IMR-90 (cell line): ENCODE measurements around the gene RAP2A. TPM values are rescaled to one million over a fixed set of nuclear protein-coding genes. Genes with fewer than 3 reads are reported as not detected.

Experiments used
- ATAC-seq: fragments of 200-7000 bp; cut with Tn5 transposase; 2 replicates; pipeline ENCODE4 v1.9.1; 2020; ENCODE audit warnings: low read depth, mild to moderate bottlenecking, moderate library complexity
- BruUV-seq: library from RNA; stranded (reverse); fragments of 400-500 nt; replicated peaks from 2 replicates; lab custom pipeline; 2021; lab: Mats Ljungman, UMichigan
- CTCF ChIA-PET: fragments of 300-600 bp; formaldehyde crosslinking; extraction: SDS; loops from one replicate; lab custom pipeline; 2021; ENCODE audit warnings: antibody characterized with exemption; lab: Yijun Ruan, JAX
- POLR2A ChIA-PET: fragments of 300-600 bp; sonication (Branson Sonifier 250); formaldehyde crosslinking; loops from one replicate; lab custom pipeline; 2022; ENCODE audit warnings: antibody characterized with exemption; ENCODE audit not compliant: unreplicated experiment; lab: Charles Lee
- DNase-seq: peaks from one replicate; pipeline ENCODE4 v3.0.0; 2013
- H2AFZ ChIP-seq: replicated peaks from 2 replicates; pipeline ENCODE3; 2013; ENCODE audit warnings: low read length, mild to moderate bottlenecking; ENCODE audit not compliant: poor library complexity
- H2AK5ac ChIP-seq: 2 replicates; pipeline ENCODE4 v1.6.1; 2013; ENCODE audit warnings: low read depth, low read length, inconsistent platforms
- H2AK9ac ChIP-seq: replicated peaks from 2 replicates; pipeline ENCODE3; 2013; ENCODE audit warnings: mild to moderate bottlenecking, low read depth, low read length, moderate library complexity; ENCODE audit not compliant: poor library complexity
- H2BK120ac ChIP-seq: 2 replicates; pipeline ENCODE4 v1.6.1; 2013; ENCODE audit warnings: low read depth, low read length, inconsistent platforms
- H2BK15ac ChIP-seq: 3 replicates; pipeline ENCODE4 v1.6.1; 2013; ENCODE audit warnings: low read depth, low read length, inconsistent platforms
- H2BK20ac ChIP-seq: 2 replicates; pipeline ENCODE4 v1.6.1; 2013; ENCODE audit warnings: low read depth, mild to moderate bottlenecking, inconsistent platforms, low read length, moderate library complexity
- H2BK5ac ChIP-seq: 2 replicates; pipeline ENCODE4 v1.6.1; 2013; ENCODE audit warnings: mild to moderate bottlenecking, low read depth, low read length, inconsistent platforms; ENCODE audit not compliant: poor library complexity, severe bottlenecking
- H3K14ac ChIP-seq: replicated peaks from 2 replicates; pipeline ENCODE4 v1.6.1; 2013; ENCODE audit warnings: low read depth, low read length, inconsistent platforms
- H3K18ac ChIP-seq: 2 replicates; pipeline ENCODE4 v1.6.1; 2013; ENCODE audit warnings: low read depth, low read length, control low read depth
- H3K23ac ChIP-seq: 2 replicates; pipeline ENCODE4 v1.6.1; 2013; ENCODE audit warnings: low read depth, low read length, inconsistent platforms
- H3K27ac ChIP-seq: 2 replicates; pipeline ENCODE4 v1.5.1; 2013; ENCODE audit warnings: mild to moderate bottlenecking, control low read depth, low read length; ENCODE audit not compliant: insufficient read depth
- H3K27me3 ChIP-seq: 2 replicates; pipeline ENCODE4 v1.6.1; 2013; ENCODE audit warnings: low read length; ENCODE audit not compliant: control insufficient read depth, insufficient read depth
- H3K36me3 ChIP-seq: 2 replicates; pipeline ENCODE4 v1.6.1; 2013; ENCODE audit warnings: low read length, mixed read lengths; ENCODE audit not compliant: control insufficient read depth, insufficient read depth
- H3K4ac ChIP-seq: 2 replicates; pipeline ENCODE4 v1.6.1; 2013; ENCODE audit warnings: low read depth, low read length, inconsistent platforms
- H3K4me1 ChIP-seq: 2 replicates; pipeline ENCODE4 v1.6.1; 2013; ENCODE audit warnings: low read length, mixed read lengths; ENCODE audit not compliant: control insufficient read depth, insufficient read depth
- H3K4me2 ChIP-seq: 2 replicates; pipeline ENCODE4 v1.6.1; 2013; ENCODE audit warnings: low read depth, mild to moderate bottlenecking, control low read depth, low read length, moderate library complexity
- H3K4me3 ChIP-seq: 2 replicates; pipeline ENCODE4 v1.5.1; 2013; ENCODE audit warnings: low read depth, mild to moderate bottlenecking, control low read depth, low read length, moderate library complexity; ENCODE audit not compliant: insufficient read depth
- H3K56ac ChIP-seq: 2 replicates; pipeline ENCODE4 v1.6.1; 2013; ENCODE audit warnings: low read length, inconsistent platforms; ENCODE audit not compliant: insufficient read depth; ENCODE audit errors: extremely low read depth
- H3K79me1 ChIP-seq, 2 experiments: 2 replicates each; pipeline ENCODE4 v1.6.1; 2013; ENCODE audit warnings: low read length in 2 of 2, inconsistent platforms in 1 of 2, low read depth in 1 of 2
- H3K9ac ChIP-seq: 2 replicates; pipeline ENCODE4 v1.6.1; 2013; ENCODE audit warnings: low read depth, low read length, control low read depth
- H3K9me1 ChIP-seq: 2 replicates; pipeline ENCODE4 v1.6.1; 2013; ENCODE audit warnings: low read length, inconsistent platforms; ENCODE audit not compliant: insufficient read depth
- H3K9me3 ChIP-seq: 2 replicates; pipeline ENCODE4 v1.6.1; 2013; ENCODE audit warnings: low read length; ENCODE audit not compliant: control insufficient read depth, insufficient read depth
- H4K20me1 ChIP-seq: 2 replicates; pipeline ENCODE4 v1.6.1; 2013; ENCODE audit warnings: low read length, inconsistent platforms; ENCODE audit not compliant: insufficient read depth
- H4K5ac ChIP-seq: 2 replicates; pipeline ENCODE4 v1.6.1; 2013; ENCODE audit warnings: mild to moderate bottlenecking, low read depth, low read length, control low read depth
- H4K8ac ChIP-seq, 2 experiments: 2 replicates each; pipeline ENCODE4 v1.6.1; 2013; ENCODE audit warnings: low read depth in 2 of 2, low read length in 2 of 2, control low read depth in 1 of 2, inconsistent platforms in 1 of 2
- H4K91ac ChIP-seq: 2 replicates; pipeline ENCODE4 v1.6.1; 2013; ENCODE audit warnings: low read depth, low read length, inconsistent platforms; ENCODE audit not compliant: insufficient read depth
- BHLHE40 ChIP-seq: fragments of 150-350 bp; IDR thresholded peaks from 2 replicates; pipeline ENCODE4 v1.6.1; 2016; ENCODE audit warnings: mild to moderate bottlenecking, low read depth, low read length
- CEBPB ChIP-seq: IDR thresholded peaks from 2 replicates; pipeline ENCODE4 v1.6.1; 2012; ENCODE audit warnings: low read depth, low read length, improper control_type of control experiment
- CHD1 ChIP-seq: IDR thresholded peaks from 2 replicates; pipeline ENCODE4 v1.6.1; 2012; ENCODE audit warnings: low read depth, low read length, improper control_type of control experiment
- FOS ChIP-seq: fragments of 150-350 bp; IDR thresholded peaks from 2 replicates; pipeline ENCODE4 v1.6.1; 2016; ENCODE audit warnings: low read depth, low read length
- MAZ ChIP-seq: IDR thresholded peaks from 2 replicates; pipeline ENCODE4 v1.6.1; 2012; ENCODE audit warnings: low read depth, mild to moderate bottlenecking, low read length, improper control_type of control experiment, moderate library complexity, borderline replicate concordance
- MXI1 ChIP-seq: IDR thresholded peaks from 2 replicates; pipeline ENCODE4 v1.6.1; 2012; ENCODE audit warnings: low read depth, mild to moderate bottlenecking, low read length, moderate library complexity, borderline replicate concordance
- NFE2L2 ChIP-seq: fragments of 150-350 bp; IDR thresholded peaks from 2 replicates; pipeline ENCODE4 v1.6.1; 2016; ENCODE audit warnings: low read depth, mild to moderate bottlenecking, low read length
- POLR2A ChIP-seq: IDR thresholded peaks from 2 replicates; pipeline ENCODE4 v1.6.1; 2012; ENCODE audit warnings: mild to moderate bottlenecking, low read depth, low read length
- RAD21 ChIP-seq: IDR thresholded peaks from 2 replicates; pipeline ENCODE4 v1.6.1; 2012; ENCODE audit warnings: low read length, improper control_type of control experiment
- RCOR1 ChIP-seq: IDR thresholded peaks from 2 replicates; pipeline ENCODE4 v1.6.1; 2012; ENCODE audit warnings: mild to moderate bottlenecking, low read length, improper control_type of control experiment; ENCODE audit not compliant: insufficient replicate concordance
- SMC3 ChIP-seq: fragments of 150-350 bp; IDR thresholded peaks from 2 replicates; pipeline ENCODE4 v1.6.1; 2016; ENCODE audit warnings: low read depth, mild to moderate bottlenecking, antibody characterized with exemption, low read length, moderate library complexity
- WGBS, 2 experiments: methylation state at CpG; one replicate each; pipeline versions ENCODE4 v1.1.5 to v1.1.7; 2013; ENCODE audit warnings: missing lambda C conversion rate in 2 of 2; ENCODE audit not compliant: insufficient read length in 1 of 2; ENCODE audit errors: extremely low coverage in 2 of 2; 5-methylcytosine and 5-hydroxymethylcytosine counted together
- dilution Hi-C: fragments of 300-500 bp; cut with HindIII; formaldehyde crosslinking; loops from one replicate; pipeline ENCODE4 v1.14.3; 2018; ENCODE audit warnings: low sequenced_read_pairs; ENCODE audit not compliant: unreplicated experiment
- in situ Hi-C: fragments of 300-500 bp; cut with MboI; formaldehyde crosslinking; loops from 3 replicates; pipeline ENCODE4 v1.14.3; 2019; ENCODE audit warnings: low sequenced_read_pairs, inconsistent platforms, mixed read lengths
- intact Hi-C: fragments of 100-400 bp; cut with micrococcal nuclease; formaldehyde crosslinking; loops from 2 replicates; pipeline ENCODE4 v1.10.0; 2022
- polyA plus RNA-seq, 3 experiments: library from polyadenylated mRNA; depleted of rRNA; stranded (reverse); fragments of >200 nt; gene quantifications; 2 replicates each; pipeline ENCODE4 v1.2.3, GENCODE V29; 2012; ENCODE audit warnings: low replicate concordance in 1 of 3
- total RNA-seq: library from RNA; depleted of rRNA; stranded (reverse); fragments of >200 nt; gene quantifications from 2 replicates; pipeline ENCODE4 v1.2.3, GENCODE V29; 2012
- TF ChIP-seq, protein P1 (sequence below): conservative IDR thresholded peaks from 2 replicates; pipeline ENCODE4 v1.5.1; 2012; ENCODE audit warnings: mild to moderate bottlenecking, low read depth, low read length, improper control_type of control experiment
- TF ChIP-seq, protein P2 (sequence below): fragments of 150-350 bp; IDR thresholded peaks from 2 replicates; pipeline ENCODE4 v1.6.1; 2016; ENCODE audit warnings: low read depth, mild to moderate bottlenecking, low read length, moderate library complexity, borderline replicate concordance
- TF ChIP-seq, protein P3 (sequence below): fragments of 150-350 bp; IDR thresholded peaks from 2 replicates; pipeline ENCODE4 v1.6.1; 2017; ENCODE audit warnings: mild to moderate bottlenecking, antibody characterized with exemption, low read length, low read depth

The RAP2A gene
- total and polyA plus RNA-seq, 2 of the 4 experiments (the other 2 are of a cell fraction), result 6.4 to 21.0 TPM

- H4K8ac ChIP-seq, result peak overlapping the region in 1 of 2 experiments; percentile 44; a peak in 1 of 4 replicates
- peak; percentile 20 for DNase-seq
- peak overlapping the region; percentile 46 for H3K18ac ChIP-seq
- H3K4me1 ChIP-seq, result peaks cover 1% of the 10 kb centered on the region
- H3K27ac ChIP-seq, result peak overlapping the region; percentile 76
- peak; percentile 2 for ATAC-seq
- dilution Hi-C loops, result no loop called here
- WGBS, 2 experiments, result 0% methylated on average over 29 of the region's 60 CpGs; no CpG with 5 or more reads in 1 of the 2 experiments
- H3K4me3 ChIP-seq, result peak overlapping the region; percentile 70
- H4K5ac ChIP-seq, result peak overlapping the region; percentile 14; the same call in 1 of the 2 replicates
- H3K9me1 ChIP-seq, result peaks cover 5% of the 10 kb centered on the region
- intact Hi-C loops, result loop anchor here (1.0 to 10.0 kb wide), 5 partner anchors 67 to 366 kb away; no protein-coding TSS in a partner anchor
- peak overlapping the region; percentile 57 for H2BK5ac ChIP-seq
- POLR2A ChIA-PET, result no interaction called here
- peak overlapping the region; percentile 93 for H3K14ac ChIP-seq
- no peak overlapping the region for H2BK20ac ChIP-seq
- peak overlapping the region; percentile 97 for H3K23ac ChIP-seq
- peak overlapping the region; percentile 85 for H2AK9ac ChIP-seq
- H3K9ac ChIP-seq, result peak overlapping the region; percentile 97
- H3K56ac ChIP-seq, result peak overlapping the region; percentile 76
- H4K91ac ChIP-seq, result peak overlapping the region; percentile 5; the same call in 1 of the 2 replicates
- H2AK5ac ChIP-seq, result no peak overlapping the region; the same call in 1 of the 2 replicates
- no TSS peak for BruUV-seq
- no peaks in the 10 kb centered on the region for H3K36me3 ChIP-seq
- H3K79me1 ChIP-seq, result peaks cover 18 to 51% of the 10 kb centered on the region in 2 experiments
- H3K4me2 ChIP-seq, result peak overlapping the region; percentile 99
- peaks cover 13% of the 10 kb centered on the region for H4K20me1 ChIP-seq
- in situ Hi-C loops, result no loop called here
- H3K9me3 ChIP-seq, result no peaks in the 10 kb centered on the region
- H2AFZ ChIP-seq, result peak overlapping the region; percentile 92
- no peaks in the 10 kb centered on the region for H3K27me3 ChIP-seq
- CTCF ChIA-PET, result no interaction called here
- peak overlapping the region; percentile 27; the same call in 1 of the 2 replicates for H2BK120ac ChIP-seq
- H3K4ac ChIP-seq, result peak overlapping the region; percentile 78
- peak overlapping the region; percentile 68; the same call in 1 of the 3 replicates for H2BK15ac ChIP-seq
- TF ChIP-seq, protein P1, sequence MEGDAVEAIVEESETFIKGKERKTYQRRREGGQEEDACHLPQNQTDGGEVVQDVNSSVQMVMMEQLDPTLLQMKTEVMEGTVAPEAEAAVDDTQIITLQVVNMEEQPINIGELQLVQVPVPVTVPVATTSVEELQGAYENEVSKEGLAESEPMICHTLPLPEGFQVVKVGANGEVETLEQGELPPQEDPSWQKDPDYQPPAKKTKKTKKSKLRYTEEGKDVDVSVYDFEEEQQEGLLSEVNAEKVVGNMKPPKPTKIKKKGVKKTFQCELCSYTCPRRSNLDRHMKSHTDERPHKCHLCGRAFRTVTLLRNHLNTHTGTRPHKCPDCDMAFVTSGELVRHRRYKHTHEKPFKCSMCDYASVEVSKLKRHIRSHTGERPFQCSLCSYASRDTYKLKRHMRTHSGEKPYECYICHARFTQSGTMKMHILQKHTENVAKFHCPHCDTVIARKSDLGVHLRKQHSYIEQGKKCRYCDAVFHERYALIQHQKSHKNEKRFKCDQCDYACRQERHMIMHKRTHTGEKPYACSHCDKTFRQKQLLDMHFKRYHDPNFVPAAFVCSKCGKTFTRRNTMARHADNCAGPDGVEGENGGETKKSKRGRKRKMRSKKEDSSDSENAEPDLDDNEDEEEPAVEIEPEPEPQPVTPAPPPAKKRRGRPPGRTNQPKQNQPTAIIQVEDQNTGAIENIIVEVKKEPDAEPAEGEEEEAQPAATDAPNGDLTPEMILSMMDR, result no peak
- TF ChIP-seq, protein P2, sequence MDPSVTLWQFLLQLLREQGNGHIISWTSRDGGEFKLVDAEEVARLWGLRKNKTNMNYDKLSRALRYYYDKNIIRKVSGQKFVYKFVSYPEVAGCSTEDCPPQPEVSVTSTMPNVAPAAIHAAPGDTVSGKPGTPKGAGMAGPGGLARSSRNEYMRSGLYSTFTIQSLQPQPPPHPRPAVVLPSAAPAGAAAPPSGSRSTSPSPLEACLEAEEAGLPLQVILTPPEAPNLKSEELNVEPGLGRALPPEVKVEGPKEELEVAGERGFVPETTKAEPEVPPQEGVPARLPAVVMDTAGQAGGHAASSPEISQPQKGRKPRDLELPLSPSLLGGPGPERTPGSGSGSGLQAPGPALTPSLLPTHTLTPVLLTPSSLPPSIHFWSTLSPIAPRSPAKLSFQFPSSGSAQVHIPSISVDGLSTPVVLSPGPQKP, result no peak
- TF ChIP-seq RCOR1, result no peak
- no peak for TF ChIP-seq MAZ
- no peak for TF ChIP-seq FOS
- no peak for TF ChIP-seq NFE2L2
- TF ChIP-seq CEBPB, result no peak
- TF ChIP-seq, protein P3, sequence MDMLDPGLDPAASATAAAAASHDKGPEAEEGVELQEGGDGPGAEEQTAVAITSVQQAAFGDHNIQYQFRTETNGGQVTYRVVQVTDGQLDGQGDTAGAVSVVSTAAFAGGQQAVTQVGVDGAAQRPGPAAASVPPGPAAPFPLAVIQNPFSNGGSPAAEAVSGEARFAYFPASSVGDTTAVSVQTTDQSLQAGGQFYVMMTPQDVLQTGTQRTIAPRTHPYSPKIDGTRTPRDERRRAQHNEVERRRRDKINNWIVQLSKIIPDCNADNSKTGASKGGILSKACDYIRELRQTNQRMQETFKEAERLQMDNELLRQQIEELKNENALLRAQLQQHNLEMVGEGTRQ, result no peak
- no peak for TF ChIP-seq POLR2A
- no peak for TF ChIP-seq RAD21
- no peak for TF ChIP-seq SMC3
- no peak for TF ChIP-seq BHLHE40
- no peak for TF ChIP-seq CHD1
- TF ChIP-seq MXI1, result no peak
These were observed 630 bp downstream of the RAP2A start for GRCh38 chr13:97434397-97435201.
